ENCODE results near the gene DYSF. TPM values are rescaled to one million over a fixed set of nuclear protein-coding genes. Genes with fewer than 3 reads are reported as not detected.

DYSF gene
- total RNA-seq, 1 donor from 2014 or later, result 37.7 TPM

- H3K4me1 ChIP-seq, result peaks cover 12% of the 10 kb centered on the region
- no peak overlapping the region for H3K27ac ChIP-seq
- intact Hi-C loops (cut with DNase I), result no loop called here
Observed at GRCh38 chr2:71458413-71459083, 5.2 kb downstream of the DYSF start.

GRCh38 chr2:71459084-71459431, 5.7 kb downstream of the DYSF start:
- DNase-seq, result no peak

More at GRCh38 chr2:71458413-71459083, 5.2 kb downstream of the DYSF start:
- Histone ChIP-seq H3K4me3 (no peak overlapping the region), H3K9me3 (no peaks in the 10 kb centered on the region), H3K27me3 (peaks cover 17% of the 10 kb centered on the region), H3K36me3 (no peaks in the 10 kb centered on the region)
- no peak for TF ChIP-seq CTCF (IDR thresholded peaks at IDR 0.05)
- ATAC-seq, result no peak
- no peak for DNase-seq

GRCh38 chr2:71460056-71460455, 6.7 kb downstream of the DYSF start:
- no peaks in the 10 kb centered on the region for H3K4me1 ChIP-seq
- no peak for TF ChIP-seq CTCF (IDR thresholded peaks at IDR 0.05)
- ATAC-seq (no peak), DNase-seq (no peak)
- no peaks in the 10 kb centered on the region for H3K36me3 ChIP-seq
- no peaks in the 10 kb centered on the region for H3K9me3 ChIP-seq
- intact Hi-C loops (cut with DNase I), result loop anchor here (5.0 kb wide), 1 partner anchor 42 kb away; no protein-coding TSS in a partner anchor
- no peak overlapping the region for H3K4me3 ChIP-seq
- H3K27ac ChIP-seq, result no peak overlapping the region
- H3K27me3 ChIP-seq, result peaks cover 15% of the 10 kb centered on the region

More at GRCh38 chr2:71459084-71459431, 5.7 kb downstream of the DYSF start:
- Histone ChIP-seq H3K27me3 (peaks cover 12% of the 10 kb centered on the region), H3K36me3 (no peaks in the 10 kb centered on the region), H3K4me3 (no peak overlapping the region), H3K4me1 (peaks cover 7% of the 10 kb centered on the region), H3K9me3 (no peaks in the 10 kb centered on the region), H3K27ac (no peak overlapping the region)
- intact Hi-C loops (cut with DNase I), result no loop called here
- no peak for TF ChIP-seq CTCF (IDR thresholded peaks at IDR 0.05)
- ATAC-seq, result no peak

GRCh38 chr2:71460595-71461303, 7.4 kb downstream of the DYSF start:
- intact Hi-C loops (cut with DNase I), result loop anchor here (5.0 kb wide), 1 partner anchor 42 kb away; no protein-coding TSS in a partner anchor
- Histone ChIP-seq H3K4me1 (no peaks in the 10 kb centered on the region), H3K4me3 (no peak overlapping the region), H3K36me3 (no peaks in the 10 kb centered on the region), H3K27me3 (peaks cover 22% of the 10 kb centered on the region), H3K9me3 (no peaks in the 10 kb centered on the region), H3K27ac (no peak overlapping the region)
- DNase-seq (no peak), ATAC-seq (peak; percentile 74)
- TF ChIP-seq CTCF (IDR thresholded peaks at IDR 0.05), result peak; percentile 63

- no peaks in the 10 kb centered on the region for H3K9me3 ChIP-seq
- H3K36me3 ChIP-seq, result no peaks in the 10 kb centered on the region
- H3K27me3 ChIP-seq, result peaks cover 28% of the 10 kb centered on the region
- no peak overlapping the region for H3K27ac ChIP-seq
- H3K4me3 ChIP-seq, result no peak overlapping the region
- DNase-seq, result no peak
- intact Hi-C loops (cut with DNase I), result loop anchor here (5.0 kb wide), 1 partner anchor 41 kb away; no protein-coding TSS in a partner anchor
- H3K4me1 ChIP-seq, result peaks cover 4% of the 10 kb centered on the region
- no peak for TF ChIP-seq CTCF (IDR thresholded peaks at IDR 0.05)
- no peak for ATAC-seq
Observed at GRCh38 chr2:71461304-71461671, 7.9 kb downstream of the DYSF start.
